ENCODE results near the gene LZTR1.

LZTR1 gene

DNA sequence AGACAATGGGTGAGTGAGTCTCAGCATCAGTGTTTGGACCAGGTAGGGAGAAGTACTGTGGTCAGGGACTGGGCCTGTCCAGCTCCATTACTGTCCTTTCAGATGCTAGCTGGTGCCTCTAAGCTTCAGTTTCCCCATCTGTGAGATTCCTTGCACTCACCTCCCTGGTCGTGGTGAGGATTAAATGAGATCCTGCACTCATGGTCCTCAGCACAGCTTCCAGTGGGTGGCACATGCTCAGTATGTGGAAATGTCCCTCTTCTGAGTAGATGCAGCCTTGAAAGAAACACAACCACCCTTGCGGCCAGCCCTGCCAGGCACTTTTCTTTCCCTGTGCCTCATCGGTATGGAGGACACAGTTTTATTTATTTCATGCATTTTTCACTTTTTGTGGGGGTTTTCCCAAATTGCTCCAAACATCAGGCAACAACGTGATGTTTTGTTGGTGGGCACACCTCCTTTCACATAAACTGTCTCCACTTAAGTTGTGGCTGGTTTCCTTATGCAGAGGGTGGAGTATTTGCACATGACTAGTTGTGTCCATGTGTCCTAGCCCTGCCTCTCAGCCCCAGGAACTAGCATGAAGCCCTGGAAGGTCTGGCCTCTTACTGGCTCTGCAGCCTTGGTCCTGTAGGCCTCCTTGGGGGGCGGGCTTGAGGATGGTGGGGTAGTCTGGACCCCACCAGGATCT lies 1.1 kb downstream of the LZTR1 start:
- no peak for DNase-seq

DNA sequence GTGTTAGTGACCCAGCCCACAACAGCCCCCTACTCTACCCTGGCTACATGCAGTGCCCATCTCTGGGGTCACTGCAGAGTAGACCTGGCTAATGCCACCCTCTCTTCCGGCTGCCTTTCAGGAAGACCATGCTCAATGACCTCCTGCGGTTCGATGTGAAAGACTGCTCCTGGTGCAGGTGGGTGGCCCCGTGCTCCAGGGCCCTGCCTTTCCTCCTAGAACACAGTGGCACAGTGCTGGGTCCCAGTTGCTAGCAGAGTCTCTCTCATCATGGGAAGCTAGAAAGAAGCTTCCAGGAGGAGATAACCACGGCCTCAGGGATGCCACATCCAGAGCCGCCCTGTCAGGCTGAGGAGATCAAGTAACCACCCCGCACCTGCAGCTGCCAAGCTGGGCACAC lies 3.6 kb downstream of the LZTR1 start:
- DNase-seq: no peak

DNA sequence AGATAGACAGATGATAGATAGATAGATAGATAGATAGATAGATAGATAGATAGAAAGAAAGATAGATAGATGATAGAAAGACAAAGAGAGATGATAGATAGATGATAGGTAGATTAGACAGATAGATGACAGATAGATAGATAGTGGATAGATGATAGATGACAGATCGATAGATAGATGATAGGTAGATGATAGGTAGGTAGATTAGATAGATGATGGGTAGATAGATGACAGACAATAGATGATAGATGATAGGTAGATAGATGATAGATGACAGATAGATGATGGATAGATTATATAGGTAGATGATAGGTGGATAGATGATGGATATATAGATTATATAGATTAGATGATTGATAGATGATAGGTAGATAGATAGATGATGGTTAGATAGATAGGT lies 4.3 kb downstream of the LZTR1 start:
- DNase-seq: no peak

DNA sequence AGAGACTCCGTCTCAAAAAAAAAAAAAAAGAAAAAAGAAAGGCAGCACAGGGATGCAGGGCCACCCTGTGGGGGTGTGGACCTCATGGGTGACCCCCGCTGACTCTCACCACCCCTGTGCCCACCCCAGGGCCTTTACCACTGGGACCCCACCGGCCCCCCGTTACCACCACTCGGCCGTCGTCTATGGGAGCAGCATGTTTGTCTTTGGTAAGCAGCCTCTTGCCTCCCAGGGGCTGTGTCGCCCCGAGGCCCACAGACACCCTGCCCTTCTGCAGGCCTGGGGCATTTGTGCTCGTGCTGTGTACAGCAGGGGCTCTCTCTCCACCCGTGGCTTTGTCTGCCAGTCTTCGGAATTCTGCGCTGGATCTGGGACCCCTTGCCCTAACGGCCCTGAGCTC lies 5.3 kb downstream of the LZTR1 start:
- no peak for DNase-seq

DNA sequence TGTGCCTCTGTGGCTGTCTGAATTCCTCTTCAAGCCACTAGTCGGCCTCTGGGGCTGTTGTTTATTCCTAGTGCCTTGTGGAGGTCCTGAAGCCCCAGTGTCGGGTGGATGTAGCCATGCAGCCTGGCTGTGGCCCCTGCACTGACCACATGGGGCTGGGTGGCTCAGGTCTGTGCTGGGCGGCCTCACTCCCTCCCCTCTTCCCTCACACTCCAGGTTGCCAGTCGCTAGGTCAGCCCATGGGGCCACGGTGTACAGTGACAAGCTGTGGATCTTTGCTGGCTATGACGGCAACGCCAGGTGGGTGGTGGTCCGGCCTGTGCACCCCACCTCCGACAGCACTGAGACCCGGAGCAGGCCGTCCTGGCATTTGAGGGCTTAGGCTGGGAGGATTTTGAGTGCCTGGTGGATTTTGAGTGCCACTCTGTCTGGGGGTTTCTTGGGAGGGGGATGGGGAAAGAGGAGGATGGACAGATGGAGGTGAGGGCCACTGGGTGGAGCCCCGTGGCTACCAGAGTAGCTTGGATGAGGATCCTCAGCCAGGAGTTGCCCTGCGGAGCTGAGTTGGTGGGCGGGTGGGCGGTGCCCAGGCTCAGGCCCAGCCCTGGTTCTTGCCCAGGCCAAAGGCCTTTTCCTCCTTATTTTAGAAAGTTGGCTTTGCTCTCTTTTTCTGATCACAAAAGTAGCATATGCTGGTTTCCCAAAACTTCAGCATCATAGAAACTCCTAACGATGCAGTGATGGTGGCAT lies 6.7 kb downstream of the LZTR1 start:
- DNase-seq: no peak

DNA sequence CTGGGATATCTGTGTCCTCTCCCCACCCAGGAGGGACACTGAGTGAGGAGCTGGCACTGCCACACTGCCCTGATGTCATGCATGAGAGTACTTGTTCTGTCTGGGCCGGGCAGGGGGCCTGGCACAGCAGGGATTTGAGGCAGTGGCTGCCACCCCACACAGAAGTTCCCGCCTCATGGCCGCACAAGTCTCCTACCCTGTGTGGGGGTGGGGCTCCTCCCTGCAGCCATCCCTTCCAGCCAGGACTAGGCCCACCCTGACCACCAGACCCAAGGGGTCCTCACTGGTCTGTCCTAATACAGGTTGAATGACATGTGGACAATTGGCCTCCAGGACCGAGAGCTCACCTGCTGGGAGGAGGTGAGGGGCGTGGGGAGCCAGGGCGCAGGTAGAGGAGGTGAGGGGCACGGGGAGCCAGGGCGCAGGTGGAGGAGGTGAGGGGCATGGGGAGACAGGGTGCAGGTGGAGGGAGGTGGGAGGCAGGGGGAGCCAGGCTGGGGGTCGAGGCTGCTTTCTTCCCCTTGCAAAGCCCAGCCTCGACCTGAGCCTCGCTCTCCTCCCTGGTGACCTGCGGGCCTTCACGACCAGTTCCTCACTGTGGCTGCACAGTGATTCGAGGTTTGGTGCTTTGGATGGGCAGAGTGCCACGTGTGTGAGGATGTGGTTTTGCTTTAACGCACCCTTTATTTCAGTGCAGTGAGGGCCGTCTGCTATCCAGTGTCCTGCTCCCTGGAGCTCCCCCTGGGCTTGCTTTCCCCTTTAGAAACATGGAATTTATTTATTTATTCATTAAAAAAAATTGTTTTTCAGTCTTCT lies 7.4 kb downstream of the LZTR1 start:
- no peak for DNase-seq

DNA sequence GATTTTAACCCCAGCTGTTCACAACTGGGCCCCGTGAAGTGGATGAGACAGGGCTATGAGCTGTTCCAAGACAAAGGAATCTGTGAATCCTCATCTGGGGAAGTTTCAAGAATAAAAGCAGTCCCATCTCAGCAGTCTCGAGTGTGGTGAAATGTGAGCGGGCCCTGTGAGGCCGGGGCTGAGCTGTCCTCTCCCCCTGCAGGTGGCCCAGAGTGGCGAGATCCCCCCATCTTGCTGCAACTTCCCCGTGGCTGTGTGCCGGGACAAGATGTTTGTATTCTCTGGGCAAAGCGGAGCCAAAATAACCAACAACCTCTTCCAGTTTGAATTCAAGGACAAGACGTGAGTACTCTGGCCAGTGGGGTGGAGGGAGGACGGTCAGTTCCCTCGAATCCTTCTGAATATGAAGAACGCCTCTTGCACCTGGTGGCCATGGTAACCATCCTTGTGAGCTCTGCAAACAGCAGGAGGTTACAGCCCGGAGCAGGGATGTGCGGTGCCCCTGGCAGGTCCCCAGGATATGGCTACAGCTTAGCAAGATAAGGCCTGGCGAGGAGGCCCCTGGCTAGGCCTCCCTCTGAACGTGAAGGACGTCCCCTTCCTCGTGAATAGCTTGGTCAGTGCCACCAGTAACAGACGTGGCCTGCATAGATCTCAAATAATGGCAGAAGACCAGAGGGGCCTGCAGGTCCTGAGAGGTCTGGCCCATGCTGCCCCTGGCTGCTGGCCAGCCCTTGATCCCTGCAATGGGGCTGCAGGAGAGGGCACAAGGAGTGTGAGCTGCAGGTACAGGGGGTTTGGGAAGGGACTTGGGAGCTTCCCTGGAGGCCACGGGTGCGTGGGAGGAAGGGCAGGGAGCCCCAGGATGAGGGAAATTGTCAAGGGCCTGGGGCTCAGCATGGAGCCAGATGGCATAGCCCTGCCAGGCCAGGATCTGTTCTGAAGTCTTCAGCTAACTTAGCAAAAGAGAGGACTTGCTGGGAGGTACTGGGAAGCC lies 8.4 kb downstream of the LZTR1 start:
- DNase-seq: no peak

DNA sequence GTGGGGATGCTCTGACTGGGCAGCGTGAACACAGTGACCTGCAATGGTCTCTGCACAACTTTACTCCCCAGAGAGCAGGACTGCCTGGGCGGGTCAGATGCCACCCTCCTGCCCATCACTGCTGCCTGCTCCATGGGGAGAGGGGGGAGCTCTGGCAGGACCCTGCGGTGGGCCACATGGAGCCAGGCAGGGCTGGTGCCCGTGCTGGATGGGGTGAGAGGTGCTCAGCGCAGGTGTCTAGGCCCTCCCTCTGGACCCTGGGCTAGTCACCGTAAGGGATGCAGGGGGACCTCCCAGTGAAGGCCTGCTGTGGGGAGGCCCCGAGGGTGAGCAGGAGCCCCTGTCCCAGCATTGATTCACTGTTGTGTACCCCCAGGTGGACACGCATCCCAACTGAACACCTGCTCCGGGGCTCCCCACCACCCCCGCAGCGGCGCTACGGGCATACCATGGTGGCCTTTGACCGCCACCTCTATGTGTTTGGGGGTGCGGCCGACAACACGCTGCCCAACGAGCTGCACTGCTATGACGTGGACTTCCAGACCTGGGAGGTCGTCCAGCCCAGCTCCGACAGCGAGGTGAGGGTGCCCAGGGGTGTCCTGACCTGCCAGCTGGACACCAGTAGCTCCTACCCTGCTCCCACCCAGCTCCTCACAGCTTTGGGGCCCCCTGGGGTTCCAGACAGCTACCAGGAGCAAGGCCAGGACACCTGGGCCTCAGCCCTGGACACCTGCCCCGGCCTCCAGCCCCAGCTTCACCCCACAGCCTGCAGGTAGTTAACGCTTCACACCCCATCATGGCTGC lies 9.4 kb downstream of the LZTR1 start:
- no peak for DNase-seq

DNA sequence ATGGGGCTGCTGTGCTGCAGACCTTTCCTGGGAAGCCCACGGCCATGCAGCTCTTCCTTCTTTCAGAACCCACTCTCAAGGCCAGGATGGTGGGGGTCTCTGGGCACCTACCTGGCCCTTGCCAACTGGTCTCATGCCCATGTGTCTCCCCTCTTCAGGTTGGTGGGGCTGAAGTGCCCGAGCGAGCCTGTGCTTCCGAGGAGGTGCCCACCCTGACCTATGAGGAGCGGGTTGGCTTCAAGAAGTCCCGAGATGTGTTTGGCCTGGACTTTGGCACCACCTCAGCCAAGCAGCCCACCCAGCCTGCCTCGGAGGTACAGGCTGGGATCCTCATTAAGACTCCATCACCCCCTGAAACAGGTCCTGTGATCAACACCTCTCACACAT lies 10.0 kb downstream of the LZTR1 start:
- no peak for DNase-seq

DNA sequence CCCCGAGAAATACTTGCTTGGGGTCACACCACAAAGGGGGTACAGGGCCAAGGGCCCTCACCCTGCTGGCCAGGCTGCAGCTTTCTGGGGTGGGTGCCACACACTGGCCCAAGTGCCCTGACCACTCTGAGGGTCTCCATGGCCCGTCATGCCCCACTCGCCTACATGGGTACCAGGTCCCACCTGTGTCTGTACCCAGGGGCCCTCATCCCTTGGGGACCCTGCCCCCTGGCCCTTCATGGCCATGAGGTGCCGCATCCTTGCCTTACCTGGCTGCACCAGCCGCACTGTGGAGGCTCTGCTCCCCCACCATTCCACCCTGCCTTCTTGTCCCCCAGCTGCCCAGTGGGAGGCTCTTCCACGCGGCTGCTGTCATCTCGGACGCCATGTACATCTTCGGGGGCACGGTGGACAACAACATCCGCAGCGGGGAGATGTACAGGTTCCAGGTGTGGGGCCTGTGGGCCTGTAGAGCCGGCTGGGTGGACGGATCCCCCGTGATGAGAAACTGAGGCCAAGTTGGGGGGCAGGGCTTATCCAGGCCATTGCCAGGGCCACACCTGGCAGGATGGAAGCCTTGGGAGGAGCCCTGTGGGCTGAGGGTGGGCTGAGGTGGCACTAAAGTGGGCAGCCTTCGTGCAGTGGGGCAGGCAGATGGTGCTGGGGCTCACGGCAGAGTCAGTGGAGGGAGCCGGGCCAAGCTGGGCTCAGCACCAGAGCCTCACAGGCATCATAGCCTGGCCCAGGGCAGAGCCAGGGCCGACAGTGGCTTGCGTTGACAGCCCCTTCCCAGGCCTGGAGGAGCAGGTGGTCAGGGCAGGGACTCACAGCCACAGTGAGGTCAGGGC lies 10.6 kb downstream of the LZTR1 start:
- DNase-seq: no peak

DNA sequence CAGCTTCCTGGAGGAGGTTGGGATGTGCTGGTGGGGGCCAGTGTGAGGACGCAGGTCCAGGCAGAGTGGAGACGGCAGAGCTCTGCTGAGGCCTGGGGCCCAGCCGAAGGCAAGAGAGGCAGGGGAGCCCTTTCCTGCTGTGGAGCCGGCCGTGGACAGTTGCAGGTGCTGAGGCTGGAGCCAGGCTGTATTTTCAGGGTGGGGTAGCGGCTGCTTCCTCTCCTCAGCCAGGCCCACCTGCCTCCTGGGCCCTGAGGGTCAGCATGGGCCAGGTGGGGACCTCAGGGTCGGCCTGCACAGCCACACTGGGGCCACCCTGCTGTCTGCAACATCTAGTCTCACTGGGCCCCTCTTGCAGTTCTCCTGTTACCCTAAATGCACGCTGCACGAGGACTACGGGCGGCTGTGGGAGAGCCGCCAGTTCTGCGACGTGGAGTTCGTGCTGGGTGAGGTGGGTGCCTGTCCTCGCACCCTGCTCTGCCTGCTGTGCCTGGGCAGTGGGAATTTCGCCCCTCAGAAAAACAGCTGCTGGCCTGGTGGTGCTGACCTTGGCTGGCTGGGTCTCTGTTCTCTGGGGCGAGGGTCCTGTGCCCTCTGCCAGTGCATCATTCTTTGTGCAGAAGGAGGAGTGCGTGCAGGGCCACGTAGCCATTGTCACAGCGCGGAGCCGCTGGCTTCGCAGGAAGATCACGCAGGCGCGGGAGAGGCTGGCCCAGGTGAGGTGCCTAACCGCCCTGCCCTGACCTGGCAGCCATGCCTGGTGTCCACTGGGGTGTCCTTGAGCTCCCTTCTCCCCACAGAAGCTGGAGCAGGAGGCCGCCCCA lies 11.4 kb downstream of the LZTR1 start:
- DNase-seq: no peak

DNA sequence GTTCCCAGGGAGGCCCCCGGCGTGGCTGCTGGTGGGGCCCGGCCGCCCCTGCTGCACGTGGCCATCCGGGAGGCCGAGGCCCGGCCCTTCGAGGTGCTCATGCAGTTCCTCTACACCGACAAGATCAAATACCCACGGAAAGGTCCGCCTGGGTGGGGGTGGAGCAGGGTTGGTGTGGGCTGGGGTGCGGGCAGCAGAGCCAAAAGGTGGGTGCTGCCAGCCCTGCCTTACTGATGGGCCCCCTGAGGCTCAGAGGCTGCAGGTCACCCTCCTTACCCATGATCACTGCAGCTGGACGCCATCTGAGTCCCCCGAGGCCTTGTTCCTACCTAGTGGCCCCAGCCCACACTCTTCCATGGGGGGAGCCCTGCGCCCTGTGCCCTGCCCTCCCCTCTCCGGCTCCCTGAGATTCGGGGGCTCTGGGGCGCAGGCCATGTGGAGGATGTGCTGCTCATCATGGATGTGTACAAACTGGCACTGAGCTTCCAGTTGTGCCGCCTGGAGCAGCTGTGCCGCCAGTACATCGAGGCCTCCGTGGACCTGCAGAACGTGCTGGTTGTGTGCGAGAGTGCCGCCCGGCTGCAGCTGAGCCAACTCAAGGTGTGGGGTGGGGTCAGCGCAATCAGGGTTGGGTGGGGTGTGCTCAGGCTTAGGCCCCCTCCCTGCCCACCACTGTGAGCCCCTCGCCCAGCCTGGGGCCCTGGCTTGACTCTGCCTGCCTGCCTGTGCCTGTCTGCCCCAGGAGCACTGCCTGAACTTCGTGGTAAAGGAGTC lies 12.2 kb downstream of the LZTR1 start:
- DNase-seq: no peak

DNA sequence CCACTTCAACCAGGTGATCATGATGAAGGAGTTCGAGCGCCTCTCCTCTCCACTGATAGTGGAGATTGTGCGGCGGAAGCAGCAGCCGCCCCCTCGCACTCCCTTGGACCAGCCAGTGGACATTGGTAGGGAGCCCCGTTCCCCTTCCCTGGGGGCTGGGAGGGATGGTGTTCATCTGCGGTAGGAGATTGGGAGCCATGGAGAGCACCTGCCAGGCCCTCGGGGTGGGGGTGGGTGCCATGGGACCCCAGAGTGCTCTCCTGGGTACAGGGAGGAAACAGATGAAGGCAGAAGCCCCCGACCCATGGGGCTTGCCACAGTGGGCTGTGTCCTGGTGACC lies 12.8 kb downstream of the LZTR1 start:
- no peak for DNase-seq

DNA sequence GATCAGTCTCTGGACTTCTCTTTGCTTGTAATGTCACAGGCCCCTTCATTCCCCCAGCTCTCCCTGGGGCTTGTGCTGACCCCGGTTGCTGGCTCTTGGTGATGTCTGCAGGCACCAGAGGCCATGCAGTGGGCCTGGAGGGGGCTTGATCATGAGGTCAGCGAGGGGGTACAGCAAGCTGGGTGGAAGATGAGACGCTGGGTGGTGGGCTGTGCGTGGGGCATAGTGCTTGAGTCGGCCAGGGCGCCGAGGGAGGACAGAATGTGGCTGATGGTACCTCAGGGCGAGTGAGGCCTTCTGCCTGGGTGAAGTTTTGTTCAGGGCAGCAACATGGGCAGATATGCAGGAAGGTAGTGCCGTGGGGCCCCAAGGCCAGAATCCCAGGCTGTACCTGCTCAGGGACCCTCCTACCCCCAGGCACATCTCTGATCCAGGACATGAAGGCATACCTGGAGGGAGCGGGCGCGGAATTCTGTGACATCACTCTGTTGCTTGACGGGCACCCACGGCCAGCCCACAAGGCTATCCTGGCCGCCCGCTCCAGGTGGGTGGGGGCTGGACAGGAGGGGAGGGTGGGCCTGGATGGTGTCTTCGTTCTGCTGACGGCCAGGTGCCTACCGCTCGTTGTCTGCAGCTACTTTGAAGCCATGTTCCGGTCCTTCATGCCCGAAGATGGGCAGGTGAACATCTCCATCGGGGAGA lies 13.4 kb downstream of the LZTR1 start:
- no peak for DNase-seq

DNA sequence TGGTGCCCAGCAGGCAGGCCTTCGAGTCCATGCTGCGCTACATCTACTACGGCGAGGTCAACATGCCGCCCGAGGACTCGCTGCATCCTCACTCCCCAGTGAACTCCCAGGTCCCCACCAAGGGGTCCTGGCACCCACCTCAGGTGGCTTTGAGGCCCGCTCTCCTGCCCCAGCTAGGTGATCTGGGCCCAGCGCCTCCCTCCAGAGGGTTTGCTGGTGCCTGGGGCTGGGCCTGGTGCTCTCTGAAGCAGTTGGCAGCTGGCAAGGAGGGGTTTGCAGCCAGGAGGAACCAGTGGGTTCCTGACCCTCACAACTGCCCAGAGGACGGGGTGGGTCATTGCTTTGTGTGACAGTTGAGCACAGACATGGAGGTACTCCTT lies 13.9 kb downstream of the LZTR1 start:
- no peak for DNase-seq

DNA sequence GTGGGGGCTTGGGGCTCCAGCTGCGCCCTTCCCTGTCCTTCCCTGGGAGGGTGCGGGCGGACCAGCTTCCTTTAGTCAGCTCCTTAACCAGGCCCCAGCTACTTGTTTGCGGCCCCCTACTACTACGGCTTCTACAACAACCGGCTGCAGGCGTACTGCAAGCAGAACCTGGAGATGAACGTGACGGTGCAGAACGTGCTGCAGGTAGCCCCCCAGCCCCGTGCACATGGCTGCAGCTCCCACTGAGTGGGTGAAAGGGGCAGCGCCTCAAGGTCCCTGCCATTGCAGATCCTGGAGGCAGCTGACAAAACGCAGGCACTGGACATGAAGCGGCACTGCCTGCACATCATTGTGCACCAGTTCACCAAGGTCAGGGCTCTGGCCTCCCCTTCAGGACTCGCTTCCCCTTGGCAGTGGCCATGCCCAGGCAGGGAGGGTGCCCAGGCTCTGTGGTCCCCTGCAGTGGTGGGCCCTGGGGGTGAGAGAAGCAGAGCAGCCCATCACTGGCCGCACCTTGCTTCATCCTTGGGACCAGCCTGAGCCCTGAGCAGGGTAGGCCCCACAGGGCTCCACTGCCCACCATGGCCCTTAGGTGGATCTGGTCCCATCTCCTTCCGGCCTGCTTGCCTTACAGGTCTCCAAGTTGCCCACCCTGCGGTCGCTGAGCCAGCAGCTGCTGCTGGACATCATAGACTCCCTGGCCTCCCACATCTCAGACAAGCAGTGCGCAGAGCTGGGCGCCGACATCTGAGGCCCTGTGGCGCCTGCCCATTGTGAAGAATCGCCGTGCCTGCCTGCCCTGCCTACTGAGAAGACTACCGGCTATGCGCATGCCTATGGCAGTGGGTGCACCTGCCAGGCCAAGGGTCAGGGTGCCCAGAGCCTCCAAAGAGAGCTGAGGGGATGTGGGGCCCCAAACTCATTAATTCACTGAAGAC lies 14.8 kb downstream of the LZTR1 start:
- DNase-seq: no peak

DNA sequence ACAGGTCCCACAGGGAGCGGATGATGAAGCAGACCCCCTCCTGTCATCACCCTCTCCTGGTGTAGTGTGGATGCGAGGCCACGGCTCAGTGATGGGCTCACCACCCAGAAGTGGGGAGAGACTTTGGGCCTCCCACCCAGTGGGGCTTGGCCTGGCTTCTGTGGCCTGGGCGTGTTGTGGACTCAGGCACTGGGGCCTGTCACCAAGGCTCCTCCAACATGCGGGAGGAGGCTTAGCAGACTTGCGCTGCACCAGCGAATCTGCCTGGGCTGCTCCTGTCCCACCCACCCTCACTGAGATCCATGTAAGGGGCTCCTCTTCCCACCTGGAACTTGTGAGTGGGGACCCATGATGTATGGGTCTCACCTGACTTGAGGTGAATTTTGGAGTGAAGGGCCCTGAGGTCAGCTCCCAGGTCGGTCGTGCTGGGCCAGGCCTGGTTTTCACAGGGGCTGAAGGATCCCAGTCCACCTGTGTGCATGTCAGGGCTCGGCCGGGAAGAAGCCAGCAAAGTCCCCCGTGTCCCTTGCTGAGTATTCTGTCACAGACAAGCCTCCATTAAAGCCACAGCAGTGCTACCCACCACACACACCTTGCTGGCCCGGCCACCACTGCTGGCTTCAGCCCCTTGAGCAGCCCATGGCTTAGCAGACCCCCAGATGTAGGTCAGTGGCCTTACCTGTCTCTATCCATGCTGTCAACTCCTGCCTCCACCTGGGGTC lies 15.6 kb downstream of the LZTR1 start:
- DNase-seq: no peak
